GM12892 (cell line): Measurements from ENCODE around the gene UBA1.
A peak's percentile ranks its signal among the peaks of the same experiment; 100 is the strongest.

Experiments used
- DNase-seq: peaks from one replicate; pipeline ENCODE4 v3.0.0; 2011; ENCODE audit not compliant: insufficient read length
- FAIRE-seq: peaks from 2 replicates; lab custom pipeline; 2011; peaks lifted over from hg19 to GRCh38; lab: Jason Lieb, UNC
- POLR2A ChIP-seq: IDR thresholded peaks from 2 replicates; pipeline ENCODE4 v1.6.1; 2011; ENCODE audit warnings: low read depth, low read length, control low read depth
- POLR2AphosphoS5 ChIP-seq: IDR thresholded peaks from 2 replicates; pipeline ENCODE4 v1.6.1; 2011; ENCODE audit warnings: low read depth, low read length, control low read depth
- TAF1 ChIP-seq: IDR thresholded peaks from 2 replicates; pipeline ENCODE4 v1.6.1; 2011; ENCODE audit warnings: low read depth, mild to moderate bottlenecking, control low read depth, low read length, borderline replicate concordance

Gene UBA1

GRCh38 chrX:47181301-47181700, 12.3 kb upstream of the UBA1 start:
- TF ChIP-seq POLR2A = no peak
- no peak for TF ChIP-seq POLR2AphosphoS5
- no peak for TF ChIP-seq TAF1
- no peak for FAIRE-seq
- DNase-seq = no peak

GRCh38 chrX:47182106-47182700, 11.4 kb upstream of the UBA1 start:
- TF ChIP-seq TAF1 (no peak), POLR2A (no peak), POLR2AphosphoS5 (no peak)
- FAIRE-seq (no peak), DNase-seq (no peak)

GRCh38 chrX:47184486-47184885, 9.1 kb upstream of the UBA1 start:
- no peak for DNase-seq
- no peak for FAIRE-seq
- TF ChIP-seq POLR2A (no peak), POLR2AphosphoS5 (no peak), TAF1 (no peak)

GRCh38 chrX:47185241-47185640, 8.4 kb upstream of the UBA1 start:
- no peak for TF ChIP-seq TAF1
- TF ChIP-seq POLR2AphosphoS5 = no peak
- no peak for TF ChIP-seq POLR2A
- FAIRE-seq (no peak), DNase-seq (no peak)

- no peak for DNase-seq
- TF ChIP-seq POLR2A (no peak), POLR2AphosphoS5 (no peak), TAF1 (no peak)
- no peak for FAIRE-seq
These were observed 7.4 kb upstream of the UBA1 start for GRCh38 chrX:47186096-47186740.

GRCh38 chrX:47187106-47187677, 6.4 kb upstream of the UBA1 start:
- no peak for DNase-seq
- no peak for FAIRE-seq
- TF ChIP-seq POLR2AphosphoS5 = no peak
- TF ChIP-seq TAF1 = no peak
- TF ChIP-seq POLR2A = no peak

GRCh38 chrX:47189906-47190305, 3.7 kb upstream of the UBA1 start:
- TF ChIP-seq TAF1 (no peak), POLR2A (no peak), POLR2AphosphoS5 (no peak)
- DNase-seq (no peak), FAIRE-seq (no peak)

- TF ChIP-seq POLR2AphosphoS5 (peak; percentile 89), TAF1 (peak; percentile 83), POLR2A (peak; percentile 86)
- FAIRE-seq (peak; percentile 92), DNase-seq (peak; percentile 82)
These were observed 3.0 kb upstream of the UBA1 start for GRCh38 chrX:47190445-47191269.

GRCh38 chrX:47191331-47191730, 2.3 kb upstream of the UBA1 start:
- TF ChIP-seq POLR2AphosphoS5 (no peak), TAF1 (0 out of 2 replicates have a peak, but pooled peaks have one; percentile 22), POLR2A (no peak)
- no peak for DNase-seq
- FAIRE-seq = peak; percentile 81

GRCh38 chrX:47191806-47192401, 1.7 kb upstream of the UBA1 start:
- TF ChIP-seq TAF1 (no peak), POLR2A (no peak), POLR2AphosphoS5 (no peak)
- DNase-seq (no peak), FAIRE-seq (peak; percentile 84)
